RWPE1 (cell line): ENCODE data around the gene P2RY6.

ENCODE experiments used
- CTCF ChIA-PET: fragments of 350-600 bp; sonication (Branson Sonifier 250); formaldehyde crosslinking; extraction: SDS; loops from one replicate; lab custom pipeline; 2021; lab: Yijun Ruan, JAX
- POLR2A ChIA-PET: fragments of 400-600 bp; formaldehyde crosslinking; extraction: SDS; loops from one replicate; lab custom pipeline; 2020; ENCODE audit warnings: antibody characterized with exemption; ENCODE audit not compliant: low non-redundant PET; lab: Yijun Ruan, JAX
- DNase-seq: peaks from one replicate; pipeline ENCODE4 v3.0.0; 2012; ENCODE audit warnings: low spot score
- H3K27ac ChIP-seq: fragments of 450-650 bp; 2 replicates; pipeline ENCODE4 v1.5.1; 2017
- CTCF ChIP-seq: fragments of 450-650 bp; conservative IDR thresholded peaks from 2 replicates; pipeline ENCODE4 v1.5.1; 2017; ENCODE audit warnings: low read depth, mild to moderate bottlenecking

P2RY6 gene

GRCh38 chr11:73326929-73327811, 55.0 kb downstream of the P2RY6 start:
- DNase-seq = no peak
- peak overlapping the region; percentile 48 for H3K27ac ChIP-seq
- CTCF ChIA-PET = interaction anchor here (0.5 to 1.9 kb wide), 5 partner anchors 8 to 925 kb away, joined by 3 to 8 read pairs (median 4); no protein-coding TSS in a partner anchor
- TF ChIP-seq CTCF = no peak
- POLR2A ChIA-PET = interaction anchor here (1.3 kb wide), 1 partner anchor 18 kb away, joined by 4 read pairs; no protein-coding TSS in a partner anchor

GRCh38 chr11:73327812-73328364, 55.8 kb downstream of the P2RY6 start:
- ChIA-PET POLR2A (interaction anchor here (0.7 kb wide), 1 partner anchor 49 kb away, joined by 3 read pairs; no protein-coding TSS in a partner anchor), CTCF (interaction anchor here (0.5 to 1.9 kb wide), 4 partner anchors 8 to 924 kb away, joined by 3 to 8 read pairs (median 4); no protein-coding TSS in a partner anchor)
- no peak for TF ChIP-seq CTCF
- peak overlapping the region; percentile 26; the same call in 1 of the 2 replicates for H3K27ac ChIP-seq
- DNase-seq = no peak

GRCh38 chr11:73330569-73331093, 58.5 kb downstream of the P2RY6 start:
- H3K27ac ChIP-seq = peak overlapping the region; percentile 16; the same call in 1 of the 2 replicates
- ChIA-PET POLR2A (no interaction called here), CTCF (interaction anchor here (0.6 kb wide), 1 partner anchor 647 kb away, joined by 3 read pairs; no protein-coding TSS in a partner anchor)
- no peak for DNase-seq
- no peak for TF ChIP-seq CTCF

- POLR2A ChIA-PET = no interaction called here
- peak overlapping the region; percentile 16; the same call in 1 of the 2 replicates for H3K27ac ChIP-seq
- CTCF ChIA-PET = interaction anchor here (0.6 kb wide), 2 partner anchors 22 to 647 kb away, joined by 3 read pairs; no protein-coding TSS in a partner anchor
- no peak for TF ChIP-seq CTCF
- no peak for DNase-seq
Measured at GRCh38 chr11:73331138-73331916, 59.2 kb downstream of the P2RY6 start.

GRCh38 chr11:73333173-73333572, 61.0 kb downstream of the P2RY6 start:
- CTCF ChIA-PET = interaction anchor here (2.9 to 5.3 kb wide), 2 partner anchors 20 to 27 kb away, joined by 16 to 79 read pairs; no protein-coding TSS in a partner anchor
- no peak for DNase-seq
- peak overlapping the region; percentile 73 for H3K27ac ChIP-seq
- TF ChIP-seq CTCF = no peak
- POLR2A ChIA-PET = no interaction called here
